Endothelial cell of umbilical vein (primary cell): ENCODE results near the gene TEX22. TPM values are rescaled to one million over a fixed set of nuclear protein-coding genes. Genes with fewer than 3 reads are reported as not detected.

Source experiments
- BruUV-seq: library from RNA; stranded (reverse); fragments of 400-500 nt; replicated peaks from 2 replicates; lab custom pipeline; 2021; lab: Mats Ljungman, UMichigan
- CTCF ChIA-PET: fragments of 300-600, 350-600 bp; sonication (Branson Sonifier 250); formaldehyde crosslinking; loops from one replicate; lab custom pipeline; 2021; ENCODE audit warnings: antibody characterized with exemption, inconsistent platforms; lab: Charles Lee
- POLR2A ChIA-PET: fragments of 300-600, 350-600 bp; sonication (Branson Sonifier 250); formaldehyde crosslinking; loops from one replicate; lab custom pipeline; 2021; ENCODE audit warnings: antibody characterized with exemption, inconsistent platforms; lab: Charles Lee
- DNase-seq: peaks from one replicate; pipeline ENCODE4 v3.0.0-alpha.2; 2011; ENCODE audit warnings: low read depth, low spot score
- FAIRE-seq: peaks from 2 replicates; lab custom pipeline; 2011; peaks lifted over from hg19 to GRCh38; lab: Jason Lieb, UNC
- H2AFZ ChIP-seq: 2 replicates; pipeline ENCODE4 v1.6.0; 2012; ENCODE audit warnings: low read depth, low read length, control low read depth, inconsistent platforms
- H3K27ac ChIP-seq: 2 replicates; pipeline ENCODE4 v1.5.1; 2011; ENCODE audit warnings: low read depth, mild to moderate bottlenecking, control low read depth, low read length, moderate library complexity; ENCODE audit not compliant: insufficient read depth
- H3K27me3 ChIP-seq, 2 experiments: 2 replicates each; pipeline versions ENCODE4 v1.6.0 to v1.6.1; 2011; ENCODE audit warnings: low read length in 2 of 2, mixed read lengths in 1 of 2; ENCODE audit not compliant: control insufficient read depth in 2 of 2, insufficient read depth in 2 of 2
- H3K36me3 ChIP-seq, 2 experiments: 2 replicates in 1 of 2; 3 replicates in 1 of 2; pipeline ENCODE4 v1.5.1; 2011; ENCODE audit warnings: low read length in 2 of 2, mild to moderate bottlenecking in 1 of 2, moderate library complexity in 1 of 2; ENCODE audit not compliant: control insufficient read depth in 2 of 2, insufficient read depth in 2 of 2; ENCODE audit errors: extremely low read depth in 1 of 2
- H3K4me1 ChIP-seq: 3 replicates; pipeline ENCODE4 v1.5.1; 2011; ENCODE audit warnings: mild to moderate bottlenecking, low read length; ENCODE audit not compliant: control insufficient read depth, insufficient read depth; ENCODE audit errors: extremely low read depth
- H3K4me2 ChIP-seq: 2 replicates; pipeline ENCODE4 v1.6.1; 2011; ENCODE audit warnings: low read length, control low read depth, mixed read lengths; ENCODE audit not compliant: insufficient read depth
- H3K4me3 ChIP-seq, 3 experiments: fragments of 200-600 bp in 1 of 3; sonication (generic), shearing (Covaris generic) in 1 of 3; replicated peaks in 1 of 3; 2 replicates each; pipeline ENCODE4 v1.5.1; 2011 to 2016; ENCODE audit warnings: control low read depth in 3 of 3, low read length in 3 of 3, mild to moderate bottlenecking in 2 of 3, inconsistent platforms in 1 of 3, low read depth in 1 of 3, moderate library complexity in 1 of 3; ENCODE audit not compliant: insufficient read depth in 1 of 3
- H3K79me2 ChIP-seq: 2 replicates; pipeline ENCODE4 v1.6.0; 2012; ENCODE audit warnings: low read length, inconsistent platforms; ENCODE audit not compliant: control insufficient read depth, insufficient read depth
- H3K9ac ChIP-seq: replicated peaks from 2 replicates; pipeline ENCODE3; 2011; ENCODE audit warnings: low read length, control low read depth; ENCODE audit not compliant: insufficient read depth; ENCODE audit errors: extremely low read depth
- H3K9me1 ChIP-seq: replicated peaks from 3 replicates; pipeline ENCODE4 v1.6.0; 2011; ENCODE audit warnings: mild to moderate bottlenecking, low read length; ENCODE audit not compliant: control insufficient read depth, insufficient read depth; ENCODE audit errors: extremely low read depth
- H3K9me3 ChIP-seq: replicated peaks from 2 replicates; pipeline ENCODE4 v1.5.1; 2012; ENCODE audit warnings: low read length, inconsistent platforms; ENCODE audit not compliant: control insufficient read depth, insufficient read depth
- H4K20me1 ChIP-seq: replicated peaks from 2 replicates; pipeline ENCODE3; 2011; ENCODE audit warnings: mild to moderate bottlenecking, low read length; ENCODE audit not compliant: control insufficient read depth, insufficient read depth; ENCODE audit errors: extremely low read depth
- CTCF ChIP-seq, 2 donors: IDR thresholded peaks; 1 replicate in 1 of 2; 2 replicates in 1 of 2; pipeline ENCODE4 v1.5.1; 2011; ENCODE audit warnings: low read length in 2 of 2, mild to moderate bottlenecking in 2 of 2, moderate library complexity in 2 of 2, control low read depth in 1 of 2, inconsistent platforms in 1 of 2, low read depth in 1 of 2; ENCODE audit not compliant: insufficient read depth in 1 of 2; ENCODE audit errors: extremely low read depth in 1 of 2
- EZH2 ChIP-seq: IDR thresholded peaks from 2 replicates; pipeline ENCODE4 v1.6.1; 2012; ENCODE audit warnings: borderline replicate concordance, low read depth, mild to moderate bottlenecking, moderate library complexity, low read length, inconsistent platforms; ENCODE audit not compliant: severe bottlenecking
- FOS ChIP-seq: IDR thresholded peaks from 2 replicates; pipeline ENCODE4 v1.6.1; 2011; ENCODE audit warnings: mild to moderate bottlenecking, low read length, moderate library complexity, borderline replicate concordance; ENCODE audit not compliant: insufficient read depth
- GATA2 ChIP-seq: IDR thresholded peaks from 2 replicates; pipeline ENCODE4 v1.7.0; 2011; ENCODE audit warnings: low read depth, mild to moderate bottlenecking, moderate library complexity, mixed read lengths, low read length; ENCODE audit not compliant: insufficient read length, insufficient read depth
- JUN ChIP-seq: IDR thresholded peaks from 2 replicates; pipeline ENCODE4 v1.6.1; 2011; ENCODE audit warnings: borderline replicate concordance, low read depth; ENCODE audit not compliant: insufficient read length, insufficient read depth
- MAX ChIP-seq: IDR thresholded peaks from 2 replicates; pipeline ENCODE4 v1.6.1; 2011; ENCODE audit not compliant: insufficient read depth, insufficient read length
- MYC ChIP-seq: IDR thresholded peaks from one replicate; pipeline ENCODE4 v1.6.1; 2011; ENCODE audit warnings: mild to moderate bottlenecking, low read depth, low read length
- POLR2A ChIP-seq: IDR thresholded peaks from 2 replicates; pipeline ENCODE4 v1.6.1; 2012; ENCODE audit warnings: low read depth, mild to moderate bottlenecking, control low read depth, low read length
- POLR2AphosphoS5 ChIP-seq: IDR thresholded peaks from 2 replicates; pipeline ENCODE4 v1.6.1; 2012; ENCODE audit warnings: low read depth, mild to moderate bottlenecking, control low read depth, low read length, moderate library complexity; ENCODE audit not compliant: insufficient read depth
- dilution Hi-C: fragments of 300-500 bp; cut with MboI; formaldehyde crosslinking; loops from one replicate; pipeline ENCODE4 v1.15.0; 2019; ENCODE audit warnings: low sequenced_read_pairs; ENCODE audit not compliant: extremely low pct_ligation_motif_present
- intact Hi-C: fragments of 100-400 bp; cut with micrococcal nuclease; formaldehyde crosslinking; loops from one replicate; pipeline ENCODE4 v1.10.0; 2022
- polyA plus RNA-seq, 4 experiments: library from polyadenylated mRNA; depleted of rRNA in 3 of 4; stranded (reverse) in 3 of 4; unstranded in 1 of 4; fragments of >200 nt; gene quantifications; 2 replicates each; pipeline versions ENCODE4 v1.2.1 to v1.2.3, GENCODE V29; 2011 to 2012; ENCODE audit warnings: missing spikeins in 1 of 4
- total RNA-seq: library from RNA; stranded (reverse); gene quantifications from 2 replicates; pipeline ENCODE4 v1.2.3, GENCODE V29; 2021

TEX22 gene
- total and polyA plus RNA-seq, 2 donors (not counting 3 experiments of a cell fraction or from before 2014, with no cell fraction given), result 0.06 to 1.1 TPM

GRCh38 chr14:105384041-105384557, 14.2 kb upstream of the TEX22 start:
- dilution Hi-C loops (no loop called here), intact Hi-C loops (no loop called here)
- Histone ChIP-seq H2AFZ (no peak overlapping the region), H3K9me1 (no peaks in the 10 kb centered on the region), H3K4me2 (no peak overlapping the region), H3K27ac (no peak overlapping the region), H3K9me3 (no peaks in the 10 kb centered on the region), H4K20me1 (no peaks in the 10 kb centered on the region), H3K9ac (no peak overlapping the region), H3K36me3 (peaks cover 0 to 8% of the 10 kb centered on the region in 2 experiments), H3K4me3 (no peak overlapping the region), H3K79me2 (no peaks in the 10 kb centered on the region), H3K27me3 (no peaks in the 10 kb centered on the region), H3K4me1 (no peaks in the 10 kb centered on the region)
- POLR2A ChIA-PET, result no interaction called here
- no TSS peak for BruUV-seq
- FAIRE-seq, result no peak
- DNase-seq, result no peak
- CTCF ChIA-PET, result interaction anchor here (2.3 kb wide), 1 partner anchor 106 kb away, joined by 6 read pairs; no protein-coding TSS in a partner anchor
- TF ChIP-seq MAX (no peak), POLR2AphosphoS5 (no peak), FOS (no peak), EZH2 (no peak), JUN (no peak), GATA2 (no peak), MYC (no peak), POLR2A (no peak), CTCF (IDR thresholded peaks at IDR 0.05; ENCODE audit: extremely low read depth in 1 of 2, insufficient read depth in 1 of 2, low read depth in 1 of 2, low read length in 2 of 2) (no peak)
